Measurements from ENCODE around the gene SPRTN. TPM values are rescaled to one million over a fixed set of nuclear protein-coding genes. Genes with fewer than 3 reads are reported as not detected.

The SPRTN gene, protein sequence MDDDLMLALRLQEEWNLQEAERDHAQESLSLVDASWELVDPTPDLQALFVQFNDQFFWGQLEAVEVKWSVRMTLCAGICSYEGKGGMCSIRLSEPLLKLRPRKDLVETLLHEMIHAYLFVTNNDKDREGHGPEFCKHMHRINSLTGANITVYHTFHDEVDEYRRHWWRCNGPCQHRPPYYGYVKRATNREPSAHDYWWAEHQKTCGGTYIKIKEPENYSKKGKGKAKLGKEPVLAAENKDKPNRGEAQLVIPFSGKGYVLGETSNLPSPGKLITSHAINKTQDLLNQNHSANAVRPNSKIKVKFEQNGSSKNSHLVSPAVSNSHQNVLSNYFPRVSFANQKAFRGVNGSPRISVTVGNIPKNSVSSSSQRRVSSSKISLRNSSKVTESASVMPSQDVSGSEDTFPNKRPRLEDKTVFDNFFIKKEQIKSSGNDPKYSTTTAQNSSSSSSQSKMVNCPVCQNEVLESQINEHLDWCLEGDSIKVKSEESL
- 10 to 100 TPM in 3 of 4 donors, 1 to 10 TPM in 1; 9.6 to 15.6 (median 13.8) TPM for polyA plus RNA-seq (ENCODE audit: insufficient read length in 4 of 4)

DNA sequence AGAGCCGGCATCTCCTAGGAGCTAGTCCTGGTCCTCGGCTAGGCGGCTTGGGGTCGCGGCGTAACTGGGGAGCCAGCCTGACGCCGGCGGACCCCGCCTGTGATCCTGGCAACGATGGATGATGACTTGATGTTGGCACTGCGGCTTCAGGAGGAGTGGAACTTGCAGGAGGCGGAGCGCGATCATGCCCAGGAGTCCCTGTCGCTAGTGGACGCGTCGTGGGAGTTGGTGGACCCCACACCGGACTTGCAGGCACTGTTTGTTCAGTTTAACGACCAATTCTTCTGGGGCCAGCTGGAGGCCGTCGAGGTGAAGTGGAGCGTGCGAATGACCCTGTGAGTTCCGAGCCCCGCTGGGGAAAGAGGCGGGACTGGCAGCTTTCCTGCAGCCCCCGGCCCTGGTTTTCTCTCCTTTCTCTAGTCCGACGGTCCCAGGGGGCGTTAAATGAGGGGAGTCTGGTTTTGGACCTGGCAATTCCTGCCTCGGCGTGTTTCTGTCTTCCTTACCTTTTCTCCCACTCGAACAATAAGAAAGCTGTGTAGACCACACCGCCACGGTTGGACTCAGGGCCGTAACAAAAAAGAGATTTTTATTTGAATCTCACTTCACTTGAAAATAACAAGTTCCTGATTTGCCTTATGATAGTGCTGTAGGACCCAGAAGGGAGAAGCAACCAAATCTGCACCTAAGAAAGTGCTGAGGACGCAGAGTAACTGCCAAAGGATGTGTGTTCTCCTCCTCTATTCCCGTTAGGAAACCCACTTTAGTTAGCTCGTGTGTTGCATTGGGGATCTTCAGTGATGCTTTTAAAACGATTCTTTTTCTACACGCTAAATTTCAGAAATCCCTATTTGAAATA, at the start of gene SPRTN:
TSS of gene SPRTN (plus strand) at position 24 of the 859 bp plus-strand sequence. CDS start at position 115, 91 bp downstream.
- no peak for DNase-seq (ENCODE audit: low read depth in 4 of 4, low spot score in 3 of 4)

GRCh38 chr1:231295938-231296337, 42.2 kb upstream of the SPRTN start:
- no peak for DNase-seq (ENCODE audit: low read depth in 4 of 4, low spot score in 3 of 4)

GRCh38 chr1:231301990-231302389, 36.1 kb upstream of the SPRTN start:
- DNase-seq (ENCODE audit: low read depth in 4 of 4, low spot score in 3 of 4) = no peak

GRCh38 chr1:231310391-231310934, 27.6 kb upstream of the SPRTN start:
- no peak for DNase-seq (ENCODE audit: low read depth in 4 of 4, low spot score in 3 of 4)

DNA sequence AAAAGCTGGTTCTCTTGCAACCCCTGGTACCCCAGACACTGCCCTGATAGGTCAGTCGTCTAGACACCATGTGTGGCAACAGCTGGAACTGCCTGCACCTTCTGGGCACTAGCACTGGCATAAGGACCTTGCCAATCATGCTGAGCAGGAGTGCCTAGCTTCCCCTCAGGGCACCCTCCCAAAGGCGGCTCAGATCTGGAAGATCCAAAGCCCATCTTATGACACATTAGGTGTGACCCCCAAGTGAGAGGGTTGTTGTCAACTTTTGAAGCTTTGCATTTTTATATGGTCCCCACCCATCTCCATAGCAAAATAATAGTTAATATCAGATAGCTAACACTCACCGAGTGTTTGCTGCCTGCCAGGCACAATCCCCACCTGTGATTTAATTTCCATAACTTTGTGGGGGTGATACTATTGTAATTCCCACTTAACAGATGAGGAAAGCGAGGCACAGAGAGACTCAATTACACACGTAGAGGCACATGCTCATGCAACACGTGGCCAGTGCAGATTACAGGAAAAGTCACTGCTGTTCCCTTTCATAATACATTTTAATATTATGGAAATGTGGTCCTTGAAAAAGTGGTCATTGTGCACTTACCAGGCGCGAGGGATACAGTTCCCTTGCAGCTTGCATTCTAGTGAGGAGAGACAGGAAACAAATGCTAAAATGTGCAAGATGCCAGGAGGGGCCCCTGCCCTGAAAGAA, 26.2 kb upstream of the SPRTN start:
- no peak for DNase-seq (ENCODE audit: low read depth in 4 of 4, low spot score in 3 of 4)

GRCh38 chr1:231312432-231312788, 25.7 kb upstream of the SPRTN start:
- DNase-seq (ENCODE audit: low read depth in 4 of 4, low spot score in 3 of 4) = no peak

GRCh38 chr1:231313661-231314060, 24.4 kb upstream of the SPRTN start:
- no peak for DNase-seq (ENCODE audit: low read depth in 4 of 4, low spot score in 3 of 4)

DNA sequence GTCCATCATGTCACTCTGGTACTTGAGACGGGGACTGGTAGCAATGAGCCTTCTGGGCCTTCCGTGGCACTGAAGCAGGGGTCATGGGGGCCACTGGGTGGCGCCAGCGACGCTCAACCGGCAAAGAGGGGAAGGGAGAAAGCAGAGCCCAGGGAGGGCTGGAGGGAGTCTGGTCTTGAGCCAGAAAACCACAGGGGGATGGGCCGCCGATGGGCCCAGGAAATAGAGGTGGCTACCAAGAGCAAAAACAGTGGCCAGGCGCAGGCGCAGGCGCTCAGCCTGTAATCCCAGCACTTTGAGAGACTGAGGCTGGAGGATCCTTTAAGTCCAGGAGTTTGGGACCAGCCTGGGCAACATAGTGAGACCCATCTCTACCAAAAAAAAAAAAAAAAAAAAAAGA, 22.2 kb upstream of the SPRTN start:
- DNase-seq (ENCODE audit: low read depth in 4 of 4, low spot score in 3 of 4) = no peak

GRCh38 chr1:231317306-231318014, 20.6 kb upstream of the SPRTN start:
- DNase-seq (ENCODE audit: low read depth in 4 of 4, low spot score in 3 of 4) = no peak

GRCh38 chr1:231318015-231318355, 20.1 kb upstream of the SPRTN start:
- DNase-seq (ENCODE audit: low read depth in 4 of 4, low spot score in 3 of 4) = no peak

DNA sequence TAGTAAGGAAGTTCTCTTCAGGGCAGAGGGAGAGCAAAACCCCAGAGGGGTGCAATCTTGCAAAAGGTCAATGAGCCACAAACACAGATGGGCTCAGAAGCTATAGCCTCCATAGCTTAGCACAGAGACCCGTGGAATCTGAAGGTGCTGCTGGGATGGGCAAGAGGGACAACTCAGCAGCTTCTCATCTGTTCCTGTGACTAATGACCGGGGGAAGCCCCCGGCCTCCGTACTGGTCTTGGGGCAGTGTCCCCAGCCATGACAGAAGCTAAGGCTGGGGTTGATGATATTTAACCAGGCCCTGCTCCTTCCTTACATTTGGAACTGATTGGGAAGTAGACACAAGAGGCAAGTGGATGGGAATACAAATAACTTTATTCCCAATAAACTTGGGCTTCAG, 19.5 kb upstream of the SPRTN start:
- no peak for DNase-seq (ENCODE audit: low read depth in 4 of 4, low spot score in 3 of 4)

DNA sequence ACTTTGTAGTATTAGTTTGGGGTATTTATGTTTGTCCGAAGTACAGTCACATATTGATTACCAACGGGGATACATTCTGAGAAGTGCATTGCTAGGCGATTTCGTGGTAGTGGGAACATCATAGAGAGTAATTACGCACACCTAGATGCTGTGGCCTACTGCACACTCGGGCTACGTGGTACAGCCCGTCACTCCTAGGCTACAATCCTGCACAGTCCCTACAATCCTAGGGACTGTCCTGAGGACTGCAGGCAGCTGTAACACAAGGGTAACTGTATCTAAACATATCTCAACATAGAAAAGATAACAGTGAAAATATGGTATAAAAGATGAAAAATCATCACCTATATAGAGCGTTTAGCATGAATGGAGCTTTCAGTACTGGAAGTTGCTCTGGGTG, 19.0 kb upstream of the SPRTN start:
- DNase-seq (ENCODE audit: low read depth in 4 of 4, low spot score in 3 of 4) = no peak

DNA sequence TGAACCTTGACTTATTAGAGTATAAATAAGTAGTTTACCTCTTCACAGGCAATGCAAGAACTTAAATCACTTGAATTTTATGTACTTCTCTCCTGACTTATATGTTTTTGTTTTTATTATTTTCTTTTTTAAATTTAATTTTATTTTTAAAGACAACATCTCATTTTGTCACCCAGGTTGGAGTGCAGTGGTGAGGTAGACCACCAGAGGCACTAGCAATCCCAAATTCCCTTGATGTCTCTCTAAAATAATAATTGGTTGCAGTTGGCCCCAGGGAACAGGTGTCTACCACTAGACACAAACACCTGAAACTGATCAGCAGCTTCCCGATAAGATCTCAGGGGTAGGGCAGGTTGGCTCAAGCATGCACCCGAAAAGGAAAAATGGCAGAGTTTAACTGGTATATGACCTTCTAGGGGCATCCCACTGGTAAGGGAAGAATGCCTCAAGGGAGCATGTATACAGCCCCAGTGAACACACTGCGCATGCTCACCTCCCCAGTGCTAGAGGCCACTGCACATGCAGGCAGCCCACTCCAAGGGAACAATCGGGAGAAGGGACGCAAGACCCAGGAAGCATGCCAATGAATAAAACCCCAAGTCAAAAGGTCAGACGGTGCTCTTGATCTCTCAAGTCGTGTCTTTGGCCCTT, 15.1 kb upstream of the SPRTN start:
- no peak for DNase-seq (ENCODE audit: low read depth in 4 of 4, low spot score in 3 of 4)

DNA sequence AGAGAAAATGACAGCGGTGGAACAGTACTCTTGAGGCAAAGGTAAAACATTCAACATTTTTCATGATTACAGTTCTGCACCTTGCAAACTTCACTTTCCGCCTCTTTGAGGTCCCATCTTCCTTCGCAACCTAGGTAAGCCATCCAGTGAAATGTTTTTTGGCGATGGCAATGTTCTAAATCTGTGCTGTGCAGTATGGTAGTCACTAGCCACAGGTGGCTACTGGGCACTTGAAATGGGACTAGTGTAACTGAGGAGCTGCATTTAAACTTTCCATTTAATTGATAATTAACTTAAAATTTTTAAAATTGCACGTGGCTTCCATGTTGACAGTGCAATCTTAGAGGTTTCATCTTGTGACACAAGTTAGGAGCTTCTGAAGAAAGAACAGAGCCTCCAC, 13.4 kb upstream of the SPRTN start:
- no peak for DNase-seq (ENCODE audit: low read depth in 4 of 4, low spot score in 3 of 4)

DNA sequence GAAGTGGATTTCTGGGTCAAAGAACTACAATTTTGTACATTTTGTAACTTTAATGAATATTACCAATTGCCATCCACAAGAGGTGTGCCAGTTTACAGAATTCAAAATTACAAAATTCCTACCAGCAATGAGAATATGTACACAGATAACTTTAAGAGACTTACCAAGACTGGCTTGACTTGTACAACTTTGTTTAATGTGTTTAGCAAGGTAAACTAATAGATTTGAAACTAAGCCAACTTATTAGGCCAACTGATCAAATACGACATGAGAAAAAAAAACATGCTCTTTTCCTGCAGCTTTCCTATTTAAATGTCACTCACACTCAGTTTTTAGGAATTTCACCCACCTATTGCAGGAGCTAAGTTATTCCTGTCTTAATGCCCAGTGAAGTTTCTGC, 11.8 kb upstream of the SPRTN start:
- DNase-seq (ENCODE audit: low read depth in 4 of 4, low spot score in 3 of 4) = no peak

DNA sequence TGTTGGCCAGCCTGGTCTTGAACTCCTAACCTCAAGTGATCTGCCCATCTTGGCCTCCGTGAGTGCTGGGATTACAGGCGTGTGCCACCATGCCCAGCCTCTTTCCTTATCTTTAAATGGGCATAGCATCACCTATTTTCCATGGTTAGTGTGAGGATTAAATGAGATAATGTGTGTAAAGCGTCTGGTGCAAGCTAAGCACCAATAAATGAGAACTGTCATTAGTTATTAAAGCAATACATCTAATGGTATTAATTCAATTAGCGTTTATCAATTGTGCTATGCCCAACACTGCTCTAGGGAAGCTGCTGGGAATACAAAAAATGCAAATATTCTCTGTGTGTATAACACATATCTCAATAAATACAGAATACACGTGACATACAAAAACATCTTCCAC, 10.5 kb upstream of the SPRTN start:
- no peak for DNase-seq (ENCODE audit: low read depth in 4 of 4, low spot score in 3 of 4)

DNA sequence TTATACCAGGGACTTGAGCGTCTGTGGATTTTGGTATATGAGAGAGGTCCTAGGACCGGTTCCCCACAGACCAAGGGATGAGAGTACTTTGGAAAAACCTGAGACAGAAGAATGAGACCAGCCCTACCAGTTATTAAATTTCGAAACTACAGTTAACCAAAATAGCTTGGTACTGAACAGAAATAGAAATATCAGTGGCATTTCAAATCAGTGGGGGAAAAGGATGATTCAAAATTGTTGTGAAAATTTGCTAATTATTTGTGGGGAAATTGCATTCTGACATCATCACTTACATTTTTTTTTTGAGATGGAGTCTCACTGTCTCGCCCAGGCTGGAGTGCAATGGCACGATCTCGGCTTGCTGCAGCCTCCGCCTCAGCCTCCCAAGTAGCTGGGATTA, 8.6 kb upstream of the SPRTN start:
- no peak for DNase-seq (ENCODE audit: low read depth in 4 of 4, low spot score in 3 of 4)

DNA sequence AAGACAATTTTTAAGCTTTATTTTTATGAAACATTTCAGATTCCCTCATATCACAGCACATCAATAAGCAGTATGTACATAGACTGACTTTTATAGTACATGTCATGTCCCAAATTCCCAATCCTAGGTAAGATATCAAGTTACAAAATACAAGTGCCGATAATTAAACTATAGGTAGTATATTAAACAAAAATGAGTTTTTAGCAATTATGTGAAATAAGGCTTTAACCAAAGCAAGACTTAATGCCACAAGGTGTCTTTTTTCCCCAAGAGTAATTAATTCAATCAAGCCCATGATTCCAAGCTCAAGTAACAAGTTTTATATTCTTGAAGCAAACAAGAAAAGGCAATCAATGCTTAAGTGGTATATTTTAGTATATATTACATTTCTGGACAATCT, 5.3 kb upstream of the SPRTN start:
- no peak for DNase-seq (ENCODE audit: low read depth in 4 of 4, low spot score in 3 of 4)

GRCh38 chr1:231334079-231334666, 3.9 kb upstream of the SPRTN start:
- DNase-seq (ENCODE audit: low read depth in 4 of 4, low spot score in 3 of 4) = no peak
